Cardiac muscle cell (in vitro differentiated cells and primary cell): Measurements from ENCODE around the gene DLX2. TPM values are rescaled to one million over a fixed set of nuclear protein-coding genes. Genes with fewer than 3 reads are reported as not detected.

Source experiments
- DNase-seq, 2 donors: peaks; one replicate each; pipeline versions ENCODE4 v3.0.0 to v3.0.0-alpha.2; 2010 to 2017; ENCODE audit warnings: low read depth in 1 of 2, low spot score in 1 of 2
- H3K27ac ChIP-seq: fragments of 200-600 bp; sonication (generic); 2 replicates; pipeline ENCODE4 v1.5.1; 2016
- H3K27me3 ChIP-seq: fragments of 200-600 bp; sonication (generic); 2 replicates; pipeline ENCODE4 v1.6.0; 2016; ENCODE audit warnings: control low read depth
- H3K36me3 ChIP-seq: fragments of 200-600 bp; sonication (generic); 2 replicates; pipeline ENCODE4 v1.5.1; 2016; ENCODE audit warnings: control low read depth
- H3K4me1 ChIP-seq: fragments of 200-600 bp; sonication (generic); 2 replicates; pipeline ENCODE4 v1.8.1; 2017; ENCODE audit warnings: low read depth, mild to moderate bottlenecking, mixed run types
- H3K4me3 ChIP-seq: fragments of 200-600 bp; sonication (generic); 2 replicates; pipeline ENCODE4 v1.5.1; 2016; ENCODE audit warnings: mild to moderate bottlenecking
- H3K9me3 ChIP-seq: fragments of 200-600 bp; sonication (generic); 2 replicates; pipeline ENCODE4 v1.5.1; 2017; ENCODE audit warnings: low read depth, mild to moderate bottlenecking, control low read depth
- polyA plus RNA-seq: library from polyadenylated mRNA; unstranded; fragments of >200 nt; fragmentation: Nextera tagmentation; extraction: Ambion mirVana; gene quantifications from 2 replicates; pipeline ENCODE4 v1.2.1, GENCODE V29; 2016
- total RNA-seq: library from RNA; depleted of rRNA; stranded (reverse); fragments of >200 nt; gene quantifications from 2 replicates; pipeline ENCODE4 v1.2.3, GENCODE V29; 2016
- TF ChIP-seq, protein P1 (sequence below): IDR thresholded peaks from 2 replicates; pipeline ENCODE4 v1.5.1; 2012; ENCODE audit warnings: low read depth, mild to moderate bottlenecking, low read length

DLX2 gene
- total and polyA plus RNA-seq, 2 experiments from 2014 or later = 0.26 TPM; not detected in 1

- no peak overlapping the region for H3K4me3 ChIP-seq
- no peaks in the 10 kb centered on the region for H3K36me3 ChIP-seq
- no peak for DNase-seq
- H3K27me3 ChIP-seq = peaks cover 100% of the 10 kb centered on the region
- no peaks in the 10 kb centered on the region for H3K9me3 ChIP-seq
- TF ChIP-seq, protein P1, sequence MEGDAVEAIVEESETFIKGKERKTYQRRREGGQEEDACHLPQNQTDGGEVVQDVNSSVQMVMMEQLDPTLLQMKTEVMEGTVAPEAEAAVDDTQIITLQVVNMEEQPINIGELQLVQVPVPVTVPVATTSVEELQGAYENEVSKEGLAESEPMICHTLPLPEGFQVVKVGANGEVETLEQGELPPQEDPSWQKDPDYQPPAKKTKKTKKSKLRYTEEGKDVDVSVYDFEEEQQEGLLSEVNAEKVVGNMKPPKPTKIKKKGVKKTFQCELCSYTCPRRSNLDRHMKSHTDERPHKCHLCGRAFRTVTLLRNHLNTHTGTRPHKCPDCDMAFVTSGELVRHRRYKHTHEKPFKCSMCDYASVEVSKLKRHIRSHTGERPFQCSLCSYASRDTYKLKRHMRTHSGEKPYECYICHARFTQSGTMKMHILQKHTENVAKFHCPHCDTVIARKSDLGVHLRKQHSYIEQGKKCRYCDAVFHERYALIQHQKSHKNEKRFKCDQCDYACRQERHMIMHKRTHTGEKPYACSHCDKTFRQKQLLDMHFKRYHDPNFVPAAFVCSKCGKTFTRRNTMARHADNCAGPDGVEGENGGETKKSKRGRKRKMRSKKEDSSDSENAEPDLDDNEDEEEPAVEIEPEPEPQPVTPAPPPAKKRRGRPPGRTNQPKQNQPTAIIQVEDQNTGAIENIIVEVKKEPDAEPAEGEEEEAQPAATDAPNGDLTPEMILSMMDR = no peak
- H3K4me1 ChIP-seq = no peaks in the 10 kb centered on the region
- H3K27ac ChIP-seq = no peak overlapping the region
These were observed 11.6 kb downstream of the DLX2 start for GRCh38 chr2:172091000-172091641.

- Histone ChIP-seq H3K27ac (no peak overlapping the region), H3K4me3 (no peak overlapping the region), H3K36me3 (no peaks in the 10 kb centered on the region), H3K27me3 (peaks cover 100% of the 10 kb centered on the region), H3K4me1 (no peaks in the 10 kb centered on the region), H3K9me3 (no peaks in the 10 kb centered on the region)
- TF ChIP-seq, protein P1 = no peak
- no peak for DNase-seq
These were observed 12.4 kb downstream of the DLX2 start for GRCh38 chr2:172090044-172090961.

- Histone ChIP-seq H3K27me3 (peaks cover 100% of the 10 kb centered on the region), H3K4me1 (no peaks in the 10 kb centered on the region), H3K4me3 (no peak overlapping the region), H3K36me3 (no peaks in the 10 kb centered on the region), H3K27ac (no peak overlapping the region), H3K9me3 (no peaks in the 10 kb centered on the region)
- TF ChIP-seq, protein P1 = no peak
- no peak for DNase-seq
These were observed 13.1 kb downstream of the DLX2 start for GRCh38 chr2:172089633-172090032.

- TF ChIP-seq, protein P1 = no peak
- H3K9me3 ChIP-seq = no peaks in the 10 kb centered on the region
- no peak for DNase-seq
- peaks cover 100% of the 10 kb centered on the region for H3K27me3 ChIP-seq
- no peaks in the 10 kb centered on the region for H3K4me1 ChIP-seq
- H3K36me3 ChIP-seq = no peaks in the 10 kb centered on the region
- H3K27ac ChIP-seq = no peak overlapping the region
- no peak overlapping the region for H3K4me3 ChIP-seq
These were observed 13.6 kb downstream of the DLX2 start for GRCh38 chr2:172089005-172089504.

- H3K36me3 ChIP-seq = no peaks in the 10 kb centered on the region
- H3K9me3 ChIP-seq = no peaks in the 10 kb centered on the region
- no peak for DNase-seq
- no peaks in the 10 kb centered on the region for H3K4me1 ChIP-seq
- H3K4me3 ChIP-seq = no peak overlapping the region
- H3K27ac ChIP-seq = no peak overlapping the region
- TF ChIP-seq, protein P1 = no peak
- peaks cover 100% of the 10 kb centered on the region for H3K27me3 ChIP-seq
These were observed 14.3 kb downstream of the DLX2 start for GRCh38 chr2:172088245-172089004.
